CD4-positive, alpha-beta T cell treated with Interleukin-12 subunit alpha and Interleukin-12 subunit beta, for 1 hour (primary cell): ENCODE data around the gene GPR108.
"Not testable (repeated sequence)": the region's sequence is repeated elsewhere in the genome, so short reads cannot be mapped to it uniquely, and the experiment has no call there.

Source experiments
- DNase-seq: peaks from one replicate; pipeline ENCODE4 v3.0.0-alpha.2; 2020

GPR108 gene

GRCh38 chr19:6737284-6737872, at the start of gene GPR108:
Gene GPR108, minus strand, starts transcription at chr19:6737580. Its CDS starts 4 bp downstream, at chr19:6737576.
- DNase-seq: peak; percentile 100

- no peak for DNase-seq
These were observed 41.8 kb upstream of the GPR108 start for GRCh38 chr19:6779206-6779605.

- peak; percentile 10 for DNase-seq
These were observed 41.0 kb upstream of the GPR108 start for GRCh38 chr19:6778386-6778785.

- no peak for DNase-seq
These were observed 40.1 kb upstream of the GPR108 start for GRCh38 chr19:6777434-6777833.

GRCh38 chr19:6776999-6777398, 39.6 kb upstream of the GPR108 start:
- no peak for DNase-seq

GRCh38 chr19:6776045-6776444, 38.7 kb upstream of the GPR108 start:
- not testable (repeated sequence) for DNase-seq

GRCh38 chr19:6774821-6775707, 37.7 kb upstream of the GPR108 start:
- no peak for DNase-seq

- DNase-seq: peak; percentile 49
These were observed 36.0 kb upstream of the GPR108 start for GRCh38 chr19:6773323-6773931.

- DNase-seq: no peak
These were observed 35.5 kb upstream of the GPR108 start for GRCh38 chr19:6772866-6773322.

- DNase-seq: peak; percentile 86
These were observed 34.9 kb upstream of the GPR108 start, which contains the start of gene VAV1 for GRCh38 chr19:6772028-6772865. Gene VAV1, plus strand, starts transcription at chr19:6772708. Its CDS starts 100 bp downstream, at chr19:6772808.

- not testable (repeated sequence) for DNase-seq
These were observed 34.3 kb upstream of the GPR108 start for GRCh38 chr19:6771648-6772027.

- peak; percentile 47 for DNase-seq
These were observed 31.7 kb upstream of the GPR108 start for GRCh38 chr19:6769006-6769619.

- peak; percentile 40 for DNase-seq
These were observed 30.9 kb upstream of the GPR108 start for GRCh38 chr19:6768236-6768785.

- peak; percentile 97 for DNase-seq
These were observed 30.2 kb upstream of the GPR108 start, which contains the start of gene SH2D3A for GRCh38 chr19:6767357-6768235. Gene SH2D3A, minus strand, starts transcription at chr19:6767435. Its CDS starts 3,687 bp downstream, at chr19:6763748.

- no peak for DNase-seq
These were observed 29.6 kb upstream of the GPR108 start for GRCh38 chr19:6767081-6767356.

GRCh38 chr19:6766357-6767080, 29.1 kb upstream of the GPR108 start:
- DNase-seq: peak; percentile 25

- peak; percentile 40 for DNase-seq
These were observed 28.5 kb upstream of the GPR108 start for GRCh38 chr19:6765738-6766356.

GRCh38 chr19:6762253-6762797, 24.9 kb upstream of the GPR108 start:
- not testable (repeated sequence) for DNase-seq

GRCh38 chr19:6761053-6761676, 23.8 kb upstream of the GPR108 start:
- DNase-seq: no peak
